Measurements from ENCODE around the gene DHX34. TPM values are rescaled to one million over a fixed set of nuclear protein-coding genes. Genes with fewer than 3 reads are reported as not detected.
"Not testable (repeated sequence)": the region's sequence is repeated elsewhere in the genome, so short reads cannot be mapped to it uniquely, and the experiment has no call there.

Gene DHX34
- total and polyA plus RNA-seq, 8 donors: 9.4 to 18.2 (median 14.9) TPM

- no peak for ATAC-seq
- Histone ChIP-seq H3K9me3 (no peaks in the 10 kb centered on the region), H3K4me3 (no peak overlapping the region), H3K27me3 (no peaks in the 10 kb centered on the region), H3K27ac (no peak overlapping the region), H3K36me3 (peaks cover 0 to 15% of the 10 kb centered on the region in 2 donors), H3K4me1 (peaks cover 0 to 29% of the 10 kb centered on the region in 2 donors)
- intact Hi-C loops (cut with DNase I): no loop called here
- TF ChIP-seq CTCF (IDR thresholded peaks at IDR 0.05): no peak
- no peak for DNase-seq
These were observed 9.8 kb upstream of the DHX34 start for GRCh38 chr19:47339196-47339880.

DNA sequence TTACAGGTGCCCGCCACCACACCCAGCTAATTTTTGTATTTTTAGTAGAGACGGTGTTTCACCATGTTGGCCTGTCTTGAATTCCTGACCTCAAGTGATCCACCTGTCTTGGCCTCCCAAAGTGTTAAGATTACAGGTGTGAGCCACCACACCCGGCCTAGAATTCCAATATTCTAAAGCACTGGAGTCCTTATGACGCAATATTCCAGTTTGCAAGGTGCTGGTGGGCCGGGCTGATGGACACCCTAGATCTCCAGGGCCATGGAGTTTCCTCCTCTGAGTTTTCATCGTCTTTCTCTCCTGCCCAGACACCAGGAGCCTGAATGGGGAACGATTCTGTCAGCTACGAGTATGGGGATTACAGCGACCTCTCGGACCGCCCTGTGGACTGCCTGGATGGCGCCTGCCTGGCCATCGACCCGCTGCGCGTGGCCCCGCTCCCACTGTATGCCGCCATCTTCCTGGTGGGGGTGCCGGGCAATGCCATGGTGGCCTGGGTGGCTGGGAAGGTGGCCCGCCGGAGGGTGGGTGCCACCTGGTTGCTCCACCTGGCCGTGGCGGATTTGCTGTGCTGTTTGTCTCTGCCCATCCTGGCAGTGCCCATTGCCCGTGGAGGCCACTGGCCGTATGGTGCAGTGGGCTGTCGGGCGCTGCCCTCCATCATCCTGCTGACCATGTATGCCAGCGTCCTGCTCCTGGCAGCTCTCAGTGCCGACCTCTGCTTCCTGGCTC lies 8.5 kb upstream of the DHX34 start:
- ATAC-seq (no peak), DNase-seq (no peak)
- no peak for TF ChIP-seq CTCF (IDR thresholded peaks at IDR 0.05)
- peaks cover 0 to 15% of the 10 kb centered on the region in 2 donors for H3K36me3 ChIP-seq
- no peak overlapping the region for H3K27ac ChIP-seq
- peaks cover 0 to 21% of the 10 kb centered on the region in 2 donors for H3K4me1 ChIP-seq
- H3K27me3 ChIP-seq: no peaks in the 10 kb centered on the region
- intact Hi-C loops (cut with DNase I): no loop called here
- no peak overlapping the region for H3K4me3 ChIP-seq
- H3K9me3 ChIP-seq: no peaks in the 10 kb centered on the region

- no peak overlapping the region for H3K27ac ChIP-seq
- no peak for DNase-seq
- no peaks in the 10 kb centered on the region for H3K27me3 ChIP-seq
- no peak for TF ChIP-seq CTCF (IDR thresholded peaks at IDR 0.05)
- no peak for ATAC-seq
- H3K9me3 ChIP-seq: no peaks in the 10 kb centered on the region
- peaks cover 0 to 15% of the 10 kb centered on the region in 2 donors for H3K36me3 ChIP-seq
- H3K4me3 ChIP-seq: no peak overlapping the region
- H3K4me1 ChIP-seq: peaks cover 0 to 15% of the 10 kb centered on the region in 2 donors
- intact Hi-C loops (cut with DNase I): no loop called here
These were observed 7.4 kb upstream of the DHX34 start for GRCh38 chr19:47341734-47342133.

DNA sequence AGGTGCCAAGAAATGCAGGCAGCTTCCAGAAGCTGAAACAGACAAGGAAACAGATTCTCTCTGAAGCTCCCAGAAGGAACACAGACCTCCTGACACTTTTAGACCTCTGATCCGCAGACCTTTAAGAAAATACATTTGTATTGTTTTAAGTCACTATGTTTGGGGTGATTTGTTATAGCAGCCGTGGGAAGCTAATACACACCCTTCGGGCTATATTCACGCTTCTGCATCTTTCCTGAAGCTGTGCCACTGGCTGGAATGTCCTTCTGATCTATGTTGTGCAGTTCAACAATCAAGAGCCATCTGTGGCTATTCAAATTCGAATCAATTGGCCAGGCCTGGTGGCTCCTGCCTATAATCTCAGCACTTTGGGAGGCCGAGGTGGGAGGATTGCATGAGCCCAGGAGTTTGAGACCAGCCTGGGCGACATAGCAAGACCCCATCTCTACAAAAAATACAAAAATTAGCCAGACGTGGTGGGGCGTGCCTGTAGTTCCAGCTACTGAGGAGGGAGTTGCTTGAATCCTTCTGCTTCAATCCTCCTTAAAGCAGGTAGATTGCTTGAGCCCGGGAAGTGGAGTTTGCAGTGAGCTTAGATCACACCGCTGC lies 5.8 kb upstream of the DHX34 start:
- ATAC-seq (no peak), DNase-seq (no peak)
- H3K4me3 ChIP-seq: no peak overlapping the region
- H3K36me3 ChIP-seq: peaks cover 0 to 15% of the 10 kb centered on the region in 2 donors
- TF ChIP-seq CTCF (IDR thresholded peaks at IDR 0.05): no peak
- H3K27me3 ChIP-seq: no peaks in the 10 kb centered on the region
- intact Hi-C loops (cut with DNase I): no loop called here
- H3K27ac ChIP-seq: no peak overlapping the region
- H3K4me1 ChIP-seq: peaks cover 0 to 14% of the 10 kb centered on the region in 2 donors
- H3K9me3 ChIP-seq: no peaks in the 10 kb centered on the region

- ATAC-seq: no peak
- peaks cover 0 to 15% of the 10 kb centered on the region in 2 donors for H3K36me3 ChIP-seq
- no peak for DNase-seq
- no peaks in the 10 kb centered on the region for H3K9me3 ChIP-seq
- H3K4me1 ChIP-seq: peaks cover 0 to 13% of the 10 kb centered on the region in 2 donors
- intact Hi-C loops (cut with DNase I): no loop called here
- H3K27ac ChIP-seq: no peak overlapping the region
- TF ChIP-seq CTCF (IDR thresholded peaks at IDR 0.05): no peak
- no peaks in the 10 kb centered on the region for H3K27me3 ChIP-seq
- no peak overlapping the region for H3K4me3 ChIP-seq
These were observed 4.7 kb upstream of the DHX34 start for GRCh38 chr19:47344425-47344824.

- ATAC-seq; H3K36me3 ChIP-seq; H3K4me3 ChIP-seq; H3K9me3 ChIP-seq; intact Hi-C loops (cut with DNase I); H3K27me3 ChIP-seq; H3K27ac ChIP-seq; DNase-seq: not testable (repeated sequence)
- H3K4me1 ChIP-seq: peaks cover 7 to 29% of the 10 kb centered on the region in 2 donors
These were observed 3.1 kb upstream of the DHX34 start for GRCh38 chr19:47346024-47346423.

All from left lung (tissue), 10 donors.